HG03457 (cell line): ENCODE measurements around the gene GPX2.
"Not testable (repeated sequence)": the region's sequence is repeated elsewhere in the genome, so short reads cannot be mapped to it uniquely, and the experiment has no call there.

Source experiments
- ATAC-seq: cut with Tn5 transposase; IDR thresholded peaks from one replicate; pipeline ENCODE4 v1.9.1; 2021; ENCODE audit warnings: moderate number of reproducible peaks; ENCODE audit not compliant: unreplicated experiment

Gene GPX2

DNA sequence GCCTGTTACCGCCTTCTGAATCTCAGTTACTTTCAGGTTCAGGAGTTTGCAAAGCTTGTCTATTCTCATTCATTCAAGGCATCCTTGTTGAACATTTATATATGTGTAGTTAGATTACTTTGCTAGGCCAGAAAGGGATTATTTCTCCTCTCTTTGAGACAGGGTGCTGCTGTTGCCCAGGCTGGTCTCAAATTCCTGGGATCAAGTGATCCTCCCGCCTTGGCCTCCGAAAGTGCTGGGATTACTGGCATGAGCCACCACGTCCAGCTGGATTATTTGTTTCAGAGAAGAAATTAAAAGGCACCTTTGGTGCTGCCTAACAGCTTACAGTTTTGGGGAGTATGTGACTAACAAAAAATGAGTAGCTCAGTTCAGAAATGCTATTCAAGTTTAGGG lies 27.5 kb downstream of the GPX2 start:
- ATAC-seq, result no peak

DNA sequence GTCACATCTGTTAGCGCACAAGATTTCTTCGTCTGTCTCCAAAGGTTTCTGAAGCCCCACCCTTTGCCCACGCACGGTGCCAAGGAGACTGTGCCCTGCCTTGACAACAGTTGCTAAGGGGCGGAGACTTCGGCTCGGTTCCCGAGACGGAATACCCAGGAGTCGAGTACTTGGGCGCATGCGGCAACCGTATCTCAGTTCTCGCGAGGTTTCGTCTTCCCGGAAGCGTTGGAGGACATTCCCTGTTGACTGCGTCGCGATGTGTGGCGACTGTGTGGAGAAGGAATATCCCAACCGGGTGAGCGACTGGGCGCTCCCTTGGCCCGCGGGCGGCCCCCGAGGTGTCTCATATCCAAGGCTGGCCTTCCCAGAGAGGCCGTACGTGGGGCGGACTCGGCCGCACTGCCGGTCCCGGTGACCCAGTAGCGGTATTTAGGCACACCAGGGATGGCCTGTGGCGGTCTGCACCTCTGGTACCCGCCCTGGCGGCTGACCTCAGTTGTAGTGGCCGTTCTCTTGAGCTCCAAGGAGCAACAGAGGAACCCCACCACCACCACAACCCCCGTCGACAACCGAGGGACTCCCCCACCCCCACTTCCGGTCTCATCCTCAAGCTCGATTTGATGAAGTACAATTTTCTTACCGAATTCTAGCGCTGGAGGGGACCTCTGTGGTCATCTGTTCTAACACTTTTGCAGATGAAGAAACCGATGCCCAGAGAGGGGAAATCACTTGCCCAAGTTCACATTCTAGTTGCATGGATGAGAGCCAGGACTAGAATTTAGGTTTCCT lies 28.1 kb downstream of the GPX2 start, which contains the start of gene CHURC1:
TSS of gene CHURC1 (plus strand) at position 219 of the 792 bp plus-strand sequence. CDS start at position 260, 41 bp downstream.
- peak; percentile 94 for ATAC-seq

DNA sequence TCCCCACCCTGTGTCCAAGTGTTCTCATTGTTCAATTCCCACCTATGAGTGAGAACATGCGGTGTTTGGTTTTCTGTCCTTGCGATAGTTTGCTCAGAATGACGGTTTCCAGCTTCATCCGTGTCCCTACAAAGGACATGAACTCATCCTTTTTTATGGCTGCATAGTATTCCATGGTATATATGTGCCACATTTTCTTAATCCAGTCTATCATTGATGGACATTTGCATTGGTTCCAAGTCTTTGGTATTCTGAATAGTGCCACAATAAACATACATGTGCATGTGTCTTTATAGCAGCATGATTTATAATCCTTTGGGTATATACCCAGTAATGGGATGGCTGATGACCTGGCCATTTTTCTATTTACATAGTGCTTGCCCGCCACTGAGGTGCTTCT lies 29.1 kb downstream of the GPX2 start:
- ATAC-seq, result not testable (repeated sequence)

DNA sequence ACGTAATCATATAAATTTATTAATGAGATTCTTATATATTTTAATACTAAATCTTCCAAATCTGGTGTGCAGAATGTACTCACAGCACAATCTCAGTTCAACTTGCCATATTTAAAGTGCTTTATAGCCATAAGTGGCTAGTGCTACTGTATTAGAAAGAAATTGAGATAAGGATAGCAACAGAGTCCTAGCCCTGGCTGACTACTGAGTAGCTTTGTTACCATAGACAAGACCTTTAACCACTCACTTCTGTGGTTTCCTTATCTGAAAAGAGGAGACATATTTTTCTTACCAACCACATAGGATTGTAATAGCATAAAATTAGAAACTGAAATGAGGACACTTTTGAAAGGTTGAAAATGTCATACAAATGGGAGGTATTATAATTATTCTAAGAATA lies 30.3 kb downstream of the GPX2 start:
- ATAC-seq, result no peak

DNA sequence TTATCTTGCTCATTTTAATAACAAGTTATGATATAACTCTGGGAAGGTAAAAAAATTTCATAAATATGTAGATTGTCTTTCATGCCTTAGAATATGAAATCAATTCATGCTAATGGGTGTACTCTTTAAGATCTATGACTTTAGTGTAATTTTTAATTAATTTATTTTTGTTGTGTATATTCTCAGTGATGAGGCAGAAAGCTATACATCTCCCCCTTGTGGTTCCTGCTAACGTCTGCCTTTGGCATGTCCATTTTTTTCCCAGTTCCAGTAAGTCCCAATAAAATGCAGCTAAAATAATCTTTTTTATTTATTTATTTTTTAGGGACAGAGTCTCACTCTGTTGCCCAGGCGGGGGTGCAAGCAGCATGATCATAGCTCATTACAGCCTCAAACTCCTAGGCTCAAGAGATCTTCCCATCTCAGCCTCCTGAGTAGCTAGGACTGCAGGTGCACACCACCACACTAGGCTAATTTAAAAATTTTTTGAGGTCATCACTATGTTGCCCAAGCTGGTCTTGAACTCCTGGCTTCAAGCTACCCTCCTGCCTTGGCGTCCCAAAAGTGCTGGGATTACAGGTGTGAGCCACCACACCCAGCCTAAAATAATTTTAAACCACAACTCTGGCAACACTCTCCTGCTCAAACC lies 31.6 kb downstream of the GPX2 start:
- no peak for ATAC-seq

DNA sequence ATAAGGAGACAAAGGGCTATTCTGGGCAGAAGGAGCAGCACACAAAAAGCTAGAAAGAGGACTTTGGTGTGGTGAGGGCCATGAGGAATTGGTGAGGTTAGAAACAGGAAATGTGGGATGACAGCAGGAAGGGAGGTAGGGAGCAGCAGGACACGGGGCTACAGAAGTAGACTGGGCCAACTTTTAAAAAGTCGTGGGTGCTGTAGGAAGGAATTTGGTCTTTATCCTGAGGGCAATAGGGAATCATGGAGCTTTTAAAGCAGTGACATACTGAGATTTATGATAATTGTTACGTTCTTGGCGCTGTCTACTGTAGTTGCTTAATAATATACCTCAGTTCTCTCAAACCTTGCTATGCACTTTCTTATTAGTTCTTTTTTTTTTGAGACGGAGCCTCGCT lies 36.5 kb downstream of the GPX2 start:
- no peak for ATAC-seq

DNA sequence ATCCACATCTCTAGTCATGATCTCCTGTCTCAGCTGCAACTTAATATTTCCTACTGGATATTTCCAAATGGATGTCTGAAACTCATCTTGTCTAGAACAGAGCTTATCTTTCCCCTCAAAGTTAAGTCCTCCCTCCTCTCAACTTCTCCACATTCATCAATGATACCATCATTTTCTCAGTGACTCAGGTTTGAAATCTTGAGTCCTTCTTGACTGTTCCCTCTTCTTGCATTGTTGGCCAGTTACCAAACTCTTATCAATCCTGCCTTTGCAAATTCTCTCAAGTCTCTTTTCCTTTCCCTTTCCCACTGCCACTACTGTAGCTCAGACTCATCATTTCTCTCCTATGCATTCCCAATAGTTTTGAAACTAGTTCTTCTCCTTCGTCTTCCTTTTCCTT lies 42.6 kb downstream of the GPX2 start:
- ATAC-seq, result no peak

DNA sequence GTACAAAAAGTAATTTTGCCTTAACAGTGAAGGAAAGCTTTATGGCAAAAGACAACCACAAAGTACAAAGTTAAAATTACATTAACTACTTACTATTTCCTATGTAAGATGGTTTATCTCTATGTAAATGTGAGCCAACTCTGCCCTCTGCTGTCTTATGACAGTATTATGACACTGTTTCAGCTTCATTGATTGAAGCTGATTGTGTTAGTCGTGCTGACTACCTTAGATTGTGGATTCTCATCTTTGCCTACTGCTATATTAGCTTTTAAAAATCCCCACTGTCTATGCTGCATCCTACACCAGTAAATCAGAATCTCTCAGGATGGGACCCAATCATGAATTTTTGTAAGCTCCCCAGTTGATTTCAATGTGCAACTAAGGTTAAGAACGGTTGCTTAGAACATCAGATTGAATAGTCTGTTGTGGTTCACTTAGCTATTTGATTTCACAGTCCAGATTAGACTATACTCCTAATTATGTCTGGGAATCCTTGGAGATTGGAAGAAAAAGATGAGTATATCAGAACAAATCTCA lies 50.6 kb downstream of the GPX2 start:
- no peak for ATAC-seq

DNA sequence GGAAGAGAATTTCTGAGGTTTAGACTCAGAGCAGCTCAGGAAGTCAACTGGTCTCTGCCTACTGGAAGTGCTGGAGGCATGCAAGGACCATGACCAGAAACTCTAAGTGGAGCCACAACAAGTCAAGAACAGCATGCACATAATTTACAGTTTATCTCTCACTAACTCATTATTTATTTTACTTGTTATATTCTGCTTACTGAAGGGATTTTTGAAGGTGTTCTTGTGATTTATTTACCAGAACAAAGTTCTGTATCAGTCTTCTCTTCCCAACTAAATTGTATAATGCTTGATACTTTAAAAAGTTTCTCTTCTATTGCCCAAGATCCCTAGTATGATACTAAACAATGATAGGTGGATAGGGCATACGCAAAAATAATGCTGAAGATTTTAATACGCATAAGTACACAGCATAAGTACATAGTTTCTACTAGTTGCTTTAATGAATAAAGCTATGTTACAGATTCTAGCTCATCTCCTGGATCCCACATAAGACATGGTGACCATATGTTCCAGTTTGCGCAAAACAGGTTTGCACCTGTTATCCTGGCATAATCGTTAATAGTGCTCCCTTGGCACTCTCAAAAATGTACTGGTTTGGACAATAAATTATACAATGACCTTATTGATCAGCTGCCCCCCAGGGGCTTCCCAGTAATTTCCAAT lies 51.2 kb downstream of the GPX2 start:
- ATAC-seq, result no peak

DNA sequence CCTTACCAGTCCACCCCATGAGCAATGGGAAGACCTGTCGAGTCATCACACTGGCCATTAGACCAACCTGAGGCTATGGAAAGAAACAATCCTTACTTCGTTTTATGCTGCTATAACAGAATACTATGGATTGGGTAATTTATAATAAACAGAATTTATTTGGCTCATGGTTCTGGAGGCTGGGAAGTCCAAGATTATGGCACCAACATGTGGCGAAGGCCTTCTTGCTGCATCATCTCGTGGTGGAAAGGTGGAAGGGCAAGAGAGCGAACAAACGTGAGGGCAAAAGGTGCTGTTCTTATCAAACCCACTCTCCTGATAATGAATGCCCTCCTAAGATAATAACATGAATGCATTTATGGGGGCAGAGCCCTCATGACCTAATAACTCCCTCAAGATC lies 53.2 kb downstream of the GPX2 start:
- ATAC-seq, result no peak
